ENCODE measurements around the gene SLC38A3.
A peak's percentile ranks its signal among the peaks of the same experiment; 100 is the strongest.
"Not testable (repeated sequence)": the region's sequence is repeated elsewhere in the genome, so short reads cannot be mapped to it uniquely, and the experiment has no call there.

Gene SLC38A3

DNA sequence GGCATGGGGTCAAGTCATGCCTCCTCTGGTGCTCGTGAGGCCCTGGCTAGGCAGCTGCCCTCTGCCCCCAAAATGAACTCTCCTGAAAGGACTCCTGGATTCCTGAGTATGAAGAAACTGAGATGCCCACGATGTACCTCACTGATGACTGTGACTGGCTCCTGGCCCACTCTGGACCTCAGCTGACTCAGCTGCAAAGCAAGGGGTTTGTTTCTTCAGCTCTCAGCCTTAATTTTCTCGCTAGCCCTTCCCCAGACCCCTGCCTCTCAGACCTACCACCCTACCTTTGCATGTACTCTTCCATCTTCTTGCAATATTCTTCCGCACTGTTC, 25.7 kb downstream of the SLC38A3 start:
- no peak for DNase-seq (ENCODE audit: low read depth in 2 of 2)

DNA sequence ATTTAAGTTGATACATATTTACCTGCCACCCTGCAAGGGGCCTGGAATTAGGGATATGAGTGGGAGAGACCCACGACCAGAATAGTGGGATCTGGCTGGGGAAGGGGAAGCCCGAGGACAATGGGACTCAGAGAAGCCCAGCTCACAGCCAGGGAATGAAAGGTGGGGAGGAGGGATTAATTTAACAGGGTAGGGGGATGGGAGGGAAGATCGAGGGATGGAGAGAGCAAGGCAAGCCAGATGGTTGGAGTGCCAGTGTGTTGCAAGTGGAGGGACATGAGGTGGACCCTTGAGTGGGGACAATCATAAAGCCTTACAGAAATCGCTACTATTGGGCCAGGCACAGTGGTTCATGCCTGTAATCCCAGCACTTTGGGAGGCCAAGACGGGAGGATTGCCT, 26.5 kb downstream of the SLC38A3 start:
- DNase-seq (ENCODE audit: low read depth in 2 of 2), result no peak

DNA sequence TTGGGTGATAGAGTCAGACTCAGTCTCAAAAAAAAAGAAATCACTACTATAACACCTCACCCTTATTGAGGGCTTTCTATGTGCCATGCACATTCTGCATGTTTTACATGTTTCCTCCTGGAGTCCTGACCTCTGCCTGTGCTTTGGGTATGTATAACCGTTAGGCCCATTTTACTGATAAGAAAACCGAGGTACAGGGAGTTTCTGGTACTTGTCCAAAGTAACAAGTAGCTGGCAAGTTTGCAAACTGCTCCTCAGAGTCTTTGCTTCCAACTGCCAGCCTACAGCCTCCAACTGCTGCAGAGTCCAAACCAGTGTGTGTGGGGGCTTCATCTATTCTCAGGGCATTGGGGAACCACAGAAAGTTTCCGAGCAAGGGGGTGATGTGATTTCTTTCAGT, 27.2 kb downstream of the SLC38A3 start:
- DNase-seq (ENCODE audit: low read depth in 2 of 2), result no peak

DNA sequence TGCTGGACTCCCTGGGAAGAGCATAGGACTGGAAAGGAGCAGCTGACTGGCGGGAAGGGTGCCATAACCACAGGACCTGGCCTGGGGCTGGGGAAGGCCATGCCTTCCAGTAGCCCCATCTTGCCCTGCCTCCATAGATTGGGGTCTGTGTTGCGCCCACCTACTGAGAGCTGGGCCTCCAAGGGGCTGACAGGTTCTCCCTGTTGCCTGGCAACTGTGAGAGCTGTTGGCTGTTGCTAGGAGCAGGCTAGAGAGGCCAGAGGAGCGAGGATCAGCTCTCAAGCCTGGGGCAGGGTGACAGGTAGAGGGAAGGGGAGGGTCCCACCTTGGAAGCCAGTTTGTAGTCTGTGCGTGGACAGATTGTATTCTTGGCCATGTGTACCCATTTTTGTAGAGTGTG, 28.1 kb downstream of the SLC38A3 start:
- no peak for DNase-seq (ENCODE audit: low read depth in 2 of 2)

DNA sequence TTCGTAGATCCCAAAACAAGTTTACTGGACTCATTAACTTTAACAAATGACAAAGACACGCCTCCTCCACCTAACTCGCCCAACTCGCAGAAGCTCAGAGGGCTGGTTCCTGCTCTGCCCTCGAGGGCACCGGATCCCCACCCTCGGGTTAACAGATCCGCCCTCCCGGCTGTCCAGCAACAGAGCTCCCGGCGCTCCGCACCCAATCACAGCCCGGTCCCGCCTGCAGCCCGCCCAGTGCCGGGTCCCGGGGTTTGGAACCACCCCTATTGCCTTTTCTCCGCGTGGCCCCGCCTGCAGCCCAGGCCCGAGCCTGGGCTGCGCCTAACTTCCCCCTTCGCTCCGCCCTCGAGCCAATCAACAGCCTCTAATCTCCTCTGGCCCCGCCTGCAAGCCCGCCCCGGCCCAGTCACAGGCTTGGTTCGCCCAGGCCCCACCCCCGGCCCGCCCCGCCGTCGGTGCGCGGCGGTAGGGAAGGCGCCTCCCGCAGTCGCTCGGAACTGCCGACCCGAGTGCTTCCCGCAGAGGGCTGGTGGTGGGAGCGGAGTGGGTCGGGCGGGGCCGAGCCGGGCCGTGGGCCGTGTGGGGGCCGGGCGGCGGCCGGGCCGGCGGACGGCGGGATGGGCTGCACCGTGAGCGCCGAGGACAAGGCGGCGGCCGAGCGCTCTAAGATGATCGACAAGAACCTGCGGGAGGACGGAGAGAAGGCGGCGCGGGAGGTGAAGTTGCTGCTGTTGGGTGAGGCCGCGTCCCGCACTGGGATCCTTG, 30.8 kb downstream of the SLC38A3 start, which contains the start of gene GNAI2:
TSS of gene GNAI2 (plus strand) at position 489 of the 768 bp plus-strand sequence. CDS start at position 621, 132 bp downstream.
- DNase-seq (ENCODE audit: low read depth in 2 of 2), result peak; percentile 98

DNA sequence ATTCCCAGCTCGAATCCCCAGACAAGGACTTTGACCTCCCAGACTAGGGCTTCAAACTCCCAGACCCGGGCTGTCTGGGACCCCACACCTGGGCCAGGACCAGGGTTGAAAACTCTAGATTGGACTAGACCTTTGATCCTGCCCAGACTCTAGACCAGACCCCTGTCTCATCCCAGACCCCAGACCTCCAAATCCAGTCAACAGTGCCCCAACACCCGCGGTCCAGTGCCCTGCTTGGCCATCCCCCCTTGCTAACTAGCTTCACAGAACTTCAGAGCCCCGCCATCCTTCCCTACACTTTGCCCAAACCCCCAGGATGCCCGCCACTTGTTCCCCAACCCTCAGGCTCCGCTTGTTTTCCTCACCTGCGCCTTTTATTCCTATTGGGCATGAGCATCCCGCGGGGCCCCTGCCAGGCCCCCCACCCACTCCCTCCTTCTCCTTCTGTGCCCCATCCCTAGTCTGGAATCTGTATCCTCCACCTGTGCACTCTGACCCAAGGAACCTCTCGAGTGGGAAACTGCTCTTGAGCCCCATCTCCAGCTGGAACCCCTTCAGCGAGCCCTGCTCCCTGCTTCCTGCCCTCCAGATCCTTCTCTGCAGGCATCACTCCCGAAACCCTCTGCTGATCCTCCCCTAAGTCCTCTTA, 31.5 kb downstream of the SLC38A3 start:
- DNase-seq (ENCODE audit: low read depth in 2 of 2), result no peak

DNA sequence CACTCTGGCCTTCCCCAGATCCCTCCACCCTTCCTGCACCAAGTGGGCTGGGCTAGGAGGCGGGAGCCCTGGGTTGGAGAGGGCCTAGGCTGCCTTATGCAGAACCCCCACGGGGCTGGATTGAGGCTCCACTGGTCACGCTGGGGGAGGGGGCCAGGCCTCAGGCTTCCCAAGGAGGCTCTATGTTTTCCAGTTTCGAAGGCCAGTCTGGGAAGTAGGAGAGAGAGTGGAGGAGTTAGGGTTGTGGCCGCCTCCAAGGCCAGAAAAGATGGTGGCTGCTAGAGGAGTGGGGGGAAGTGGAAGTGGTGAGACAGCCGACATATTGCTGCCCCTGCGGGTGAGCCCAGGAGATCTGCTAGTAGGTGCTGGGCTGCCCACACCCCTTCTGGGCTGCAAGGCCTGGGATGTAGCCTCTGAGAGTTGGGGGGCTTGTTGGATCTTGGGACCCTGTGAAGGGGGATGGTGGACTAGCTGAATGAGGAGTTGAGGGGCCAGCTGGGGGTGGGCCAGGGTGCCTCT, 32.1 kb downstream of the SLC38A3 start:
- no peak for DNase-seq (ENCODE audit: low read depth in 2 of 2)

DNA sequence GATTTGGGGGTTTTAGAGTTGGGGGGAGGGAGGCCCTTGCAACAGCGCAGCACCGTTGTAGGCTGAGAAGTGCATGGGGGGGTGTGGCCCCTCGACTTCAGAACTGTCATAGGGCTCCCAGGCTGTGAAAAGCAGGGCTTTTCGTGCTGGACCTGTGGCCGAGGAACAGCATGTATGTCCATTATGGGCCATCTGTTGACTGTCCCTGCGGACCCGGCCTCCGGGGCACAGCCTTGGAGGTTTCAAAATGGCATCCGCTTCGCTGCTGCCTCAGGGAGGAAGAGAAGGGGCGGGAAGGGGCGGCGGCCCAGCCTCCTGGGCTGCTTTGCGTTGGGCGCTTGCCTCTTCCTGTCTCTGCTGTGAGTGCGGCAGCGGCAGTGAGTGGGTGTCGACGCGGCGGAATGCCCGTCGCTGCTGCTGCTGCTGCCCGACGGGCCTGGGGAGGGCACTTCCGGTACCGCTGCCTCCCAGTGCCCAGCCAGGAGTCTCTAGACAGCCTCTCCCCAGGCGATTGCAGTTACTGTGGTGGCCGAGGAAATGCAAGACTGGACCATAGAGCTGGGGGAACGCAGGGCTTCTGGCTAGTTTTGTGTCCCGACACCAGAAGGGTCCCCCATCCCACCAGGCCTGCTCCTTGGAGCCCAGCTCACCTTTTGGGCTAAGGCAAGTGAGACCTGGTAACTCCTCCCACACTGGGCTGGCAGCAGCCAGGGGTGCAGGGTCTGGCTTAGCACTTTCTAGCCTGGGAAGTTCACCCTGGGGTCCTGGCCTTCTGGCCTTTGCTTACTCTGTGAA, 32.9 kb downstream of the SLC38A3 start:
- peak; percentile 76 to 77 for DNase-seq (ENCODE audit: low read depth in 2 of 2)

DNA sequence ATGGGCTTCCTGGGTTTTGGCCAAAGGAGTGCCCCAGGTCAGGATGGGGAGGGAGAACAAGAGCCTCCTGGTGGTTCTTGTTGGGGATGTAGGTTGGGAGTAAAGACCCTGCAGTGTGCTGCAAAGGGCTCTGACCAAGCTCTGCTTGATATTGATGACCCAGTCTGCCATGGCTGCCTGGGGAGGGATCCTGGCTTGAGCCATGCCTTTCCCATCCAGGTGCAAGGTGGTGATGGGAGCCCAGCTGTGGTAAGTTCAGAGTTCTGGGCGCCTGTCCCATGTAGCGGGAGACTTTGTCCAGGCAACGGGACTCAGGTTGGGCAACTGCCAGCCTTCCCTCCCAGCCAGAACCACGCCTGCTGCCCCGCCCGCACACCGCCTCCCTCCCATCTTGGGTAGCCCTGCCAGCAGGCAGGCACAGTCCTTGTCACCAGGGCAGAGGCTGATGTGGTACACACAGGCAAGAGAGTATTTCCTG, 33.5 kb downstream of the SLC38A3 start:
- DNase-seq (ENCODE audit: low read depth in 2 of 2), result no peak

DNA sequence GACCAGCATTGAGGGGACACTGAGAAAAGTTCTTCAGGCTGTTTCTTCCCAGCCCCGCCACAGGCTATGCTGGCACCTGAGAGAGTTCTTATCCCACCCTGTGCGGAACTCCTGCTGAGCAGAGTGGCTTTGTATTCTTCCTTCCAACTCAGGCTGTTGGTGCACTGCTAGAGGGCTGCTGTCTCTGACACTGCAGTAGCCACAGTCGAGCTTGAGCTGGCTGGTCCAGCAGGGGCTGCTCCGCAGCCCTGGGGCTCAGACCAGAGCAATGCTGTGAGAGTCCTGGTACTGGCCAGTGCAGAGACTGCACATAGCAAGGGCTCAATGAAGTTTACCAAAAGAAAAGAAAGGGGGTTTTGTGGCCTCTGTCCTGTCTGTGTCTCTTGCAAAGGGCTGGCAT, 34.6 kb downstream of the SLC38A3 start:
- no peak for DNase-seq (ENCODE audit: low read depth in 2 of 2)

DNA sequence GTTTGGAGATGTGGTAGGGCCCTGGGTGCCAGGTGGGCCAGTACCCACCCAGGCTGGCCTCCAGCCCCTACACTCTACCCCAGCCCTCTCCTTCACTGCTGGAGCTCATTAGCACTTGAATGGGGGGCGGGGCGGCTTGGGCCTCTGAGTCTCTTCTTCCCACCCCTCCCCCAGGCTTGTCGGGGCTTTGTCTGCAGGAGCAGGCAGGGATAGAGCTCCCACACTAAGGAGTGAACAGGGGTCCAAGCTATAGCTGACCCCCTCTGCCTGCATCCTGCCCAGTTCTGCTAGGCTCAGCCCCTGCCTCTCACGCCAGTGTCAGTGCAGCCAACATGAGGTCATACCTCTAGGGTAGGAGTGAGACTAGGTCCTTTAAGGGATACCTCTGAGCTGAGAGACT, 36.1 kb downstream of the SLC38A3 start:
- DNase-seq (ENCODE audit: low read depth in 2 of 2), result no peak

DNA sequence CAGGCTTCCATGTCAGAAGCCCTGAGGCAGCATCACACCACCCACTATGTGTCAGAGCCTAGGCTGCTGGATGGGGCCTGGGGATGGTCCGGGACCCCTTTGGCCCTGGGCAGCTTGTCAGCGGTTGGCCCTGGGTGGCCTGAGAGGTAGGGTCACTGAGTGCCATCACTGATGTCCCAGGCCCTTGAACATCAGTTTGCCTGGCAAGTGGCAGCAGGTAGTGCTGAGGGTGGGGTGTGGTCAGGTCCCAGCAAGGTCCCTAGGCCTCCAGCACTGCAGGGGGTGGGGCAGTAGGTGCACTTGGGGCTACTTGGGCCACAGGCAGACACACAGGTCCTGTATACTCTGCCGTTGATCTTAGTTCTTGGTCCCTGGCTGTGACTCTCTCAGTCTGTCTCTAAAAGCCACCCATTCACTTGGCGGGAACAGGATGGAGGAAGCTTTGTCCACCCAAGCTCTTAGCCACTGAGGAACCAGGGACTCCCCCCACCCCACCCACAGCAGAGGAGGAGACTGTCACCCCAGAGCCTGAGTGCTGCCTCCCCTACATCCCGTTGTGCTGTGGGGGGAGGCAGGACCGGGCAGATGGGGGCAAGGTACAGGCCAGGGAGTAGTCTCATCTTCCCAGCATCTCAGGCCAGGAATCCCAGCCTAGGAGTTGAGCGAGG, 36.8 kb downstream of the SLC38A3 start:
- no peak for DNase-seq (ENCODE audit: low read depth in 2 of 2)

DNA sequence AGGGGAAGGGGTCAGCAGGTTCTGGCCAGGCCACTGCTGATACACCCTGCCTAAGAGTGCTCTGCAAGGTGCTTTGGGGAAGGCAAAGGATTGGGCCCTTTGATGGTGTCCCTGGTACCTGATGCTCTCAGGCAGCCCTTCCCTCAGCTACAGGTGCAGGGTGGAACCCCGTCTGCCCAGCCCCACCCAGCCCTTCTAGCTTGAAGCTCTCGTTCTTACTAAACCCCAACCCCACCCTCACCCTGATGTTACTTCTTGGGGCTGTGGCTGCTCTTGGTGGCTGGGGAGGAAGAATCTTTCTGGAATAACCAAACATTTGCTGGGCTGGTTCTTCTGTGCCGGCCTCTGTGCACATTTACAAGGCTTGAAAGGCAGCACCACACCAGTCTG, 37.3 kb downstream of the SLC38A3 start:
- DNase-seq (ENCODE audit: low read depth in 2 of 2), result no peak

DNA sequence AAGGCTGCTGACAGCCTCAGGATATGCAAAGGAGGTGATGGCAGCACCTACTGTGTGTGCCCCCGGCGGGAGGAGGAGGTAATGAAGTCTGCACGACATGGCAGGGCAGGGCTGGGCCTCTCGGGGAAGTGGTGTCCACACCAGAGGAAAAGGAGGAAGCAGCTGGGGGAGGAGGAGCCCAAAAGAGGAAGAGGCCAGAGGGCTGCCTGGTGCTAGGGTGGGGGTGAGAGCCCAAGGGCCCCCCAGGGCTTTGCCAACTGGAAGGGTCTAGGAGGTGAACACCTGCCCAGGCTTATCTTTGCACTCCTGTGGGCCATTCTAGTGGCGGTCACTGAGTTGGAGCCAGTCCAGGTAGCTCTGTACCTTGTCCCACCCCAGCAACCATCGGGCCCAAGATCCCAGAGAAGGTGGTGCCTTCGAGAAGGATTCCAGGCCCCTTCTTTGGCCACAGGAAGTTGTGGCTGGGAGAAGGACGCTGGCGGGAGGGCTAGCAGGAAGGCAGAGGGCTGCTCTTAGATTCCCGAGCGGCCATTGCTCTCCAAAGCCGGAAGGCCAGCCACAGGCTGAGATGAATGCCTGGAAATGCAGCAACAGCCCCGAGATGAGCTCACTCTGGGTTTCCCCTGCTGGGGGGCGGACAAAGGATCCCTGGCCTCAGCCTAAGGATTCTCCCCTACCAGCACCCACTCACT, 37.9 kb downstream of the SLC38A3 start:
- DNase-seq (ENCODE audit: low read depth in 2 of 2), result no peak

DNA sequence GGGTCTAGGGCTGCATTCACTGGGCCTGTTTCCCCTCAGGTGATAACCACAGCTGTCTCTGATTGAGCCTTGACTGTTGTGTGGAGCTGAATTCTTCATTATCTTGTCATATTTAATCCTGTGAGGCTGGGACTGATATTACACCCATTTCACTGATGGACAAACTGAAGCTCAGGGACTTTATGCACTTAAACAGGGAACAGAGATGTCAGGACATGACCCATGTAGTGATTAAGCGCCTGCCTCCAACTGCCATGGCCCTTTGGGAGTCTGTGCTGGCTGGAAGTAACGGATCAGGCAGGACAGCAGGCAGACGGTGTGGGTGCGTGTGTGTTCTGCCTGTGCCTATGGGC, 38.4 kb downstream of the SLC38A3 start:
- no peak for DNase-seq (ENCODE audit: low read depth in 2 of 2)

DNA sequence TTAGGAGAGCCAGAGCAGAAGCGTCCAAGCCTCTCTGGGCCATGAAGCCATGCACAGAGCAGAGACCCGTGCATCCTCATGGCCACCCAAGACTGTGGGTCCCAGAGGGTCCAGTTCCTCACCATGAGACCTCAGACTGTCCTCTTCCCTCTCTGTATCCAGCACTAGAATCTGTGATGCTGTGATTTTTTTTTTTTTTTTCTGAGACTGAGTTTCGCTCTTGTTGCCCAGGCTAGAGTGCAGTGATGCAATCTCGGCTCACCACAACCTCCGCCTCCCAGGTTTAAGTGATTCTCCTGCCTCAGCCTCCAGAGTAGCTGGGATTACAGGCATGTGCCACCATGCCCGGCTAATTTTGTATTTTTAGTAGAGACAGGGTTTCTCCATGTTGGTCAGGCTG, 39.7 kb downstream of the SLC38A3 start:
- not testable (repeated sequence) for DNase-seq (ENCODE audit: low read depth in 2 of 2)

DNA sequence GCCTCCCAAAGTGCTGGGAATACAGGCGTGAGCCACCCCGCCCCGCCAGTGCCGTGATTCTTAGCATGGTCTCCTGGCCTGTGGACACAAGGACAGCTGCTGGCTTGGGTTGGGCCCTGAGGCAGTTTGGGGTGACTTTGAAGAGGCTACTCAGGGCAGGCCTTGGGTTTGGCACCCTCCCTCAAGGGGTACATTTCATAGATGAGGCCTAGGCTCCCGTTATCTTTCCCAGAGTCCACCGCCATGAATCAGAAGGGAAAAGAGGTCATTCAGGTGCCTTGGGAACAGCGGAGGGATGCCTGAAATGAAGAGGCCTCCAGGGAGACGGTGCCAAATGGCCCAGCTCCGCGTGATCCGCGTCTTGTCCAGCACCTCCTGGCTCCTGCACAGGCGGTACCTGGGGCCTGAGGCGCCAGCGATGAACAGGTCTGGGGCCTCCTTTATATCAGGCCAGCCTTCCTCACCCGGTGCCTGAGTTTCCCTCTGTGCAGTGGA, 40.2 kb downstream of the SLC38A3 start:
- DNase-seq (ENCODE audit: low read depth in 2 of 2), result no peak

DNA sequence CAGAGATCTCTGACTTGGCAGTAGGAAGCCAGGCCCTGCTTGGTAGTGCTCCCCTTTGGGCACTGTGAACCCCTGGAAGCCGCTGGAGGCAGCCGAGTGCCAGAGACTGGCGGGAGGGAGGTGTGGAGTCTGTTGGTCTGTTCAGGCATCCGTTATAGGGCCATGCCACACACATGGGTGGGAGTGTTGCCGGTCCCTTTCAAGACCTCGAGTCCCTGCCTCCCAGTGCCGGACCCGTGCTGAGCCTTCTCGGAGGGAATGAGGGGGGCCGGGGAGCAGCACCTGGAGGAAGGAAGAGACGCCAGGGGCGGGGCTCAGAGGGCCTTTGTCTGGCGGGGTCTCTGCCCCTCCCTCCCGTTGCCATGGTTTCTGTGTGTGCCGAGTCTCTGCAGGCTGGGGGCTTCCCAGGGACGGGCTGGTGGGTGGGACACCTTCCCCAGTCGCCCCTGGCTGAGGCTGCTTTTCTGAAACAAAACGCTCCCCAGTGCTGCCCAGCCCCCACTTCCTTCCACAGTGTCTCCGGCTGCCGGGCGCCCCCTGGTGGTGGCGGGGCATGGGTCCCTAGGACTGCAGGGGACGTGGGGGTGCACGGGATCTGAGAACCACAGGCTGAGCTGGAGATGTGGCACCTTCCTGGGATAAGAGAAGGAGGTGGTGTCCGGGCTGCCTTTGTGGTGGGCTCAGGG, 40.9 kb downstream of the SLC38A3 start:
- peak; percentile 96 to 98 for DNase-seq (ENCODE audit: low read depth in 2 of 2)

DNA sequence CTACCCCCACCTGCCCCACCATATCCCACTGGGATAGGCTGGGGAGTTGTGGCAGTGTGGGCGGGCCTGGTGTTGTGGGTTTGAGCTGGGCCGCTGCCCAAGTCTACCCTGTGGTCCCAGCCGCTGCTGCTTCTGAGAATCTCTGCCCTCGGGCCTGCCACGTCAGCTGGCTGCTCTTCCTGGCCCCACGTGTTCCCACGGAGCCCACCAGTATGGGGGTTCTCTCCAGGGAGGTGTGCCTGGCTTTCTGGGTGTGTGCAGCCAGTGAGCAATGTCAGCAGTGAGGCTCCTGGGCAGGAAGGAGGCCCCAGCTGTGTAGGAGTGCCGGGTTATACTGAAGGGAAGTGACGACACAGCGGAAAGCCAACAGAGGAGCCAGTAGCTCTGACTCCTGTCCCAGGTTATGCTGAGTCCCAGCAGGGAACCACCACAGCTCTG, 41.5 kb downstream of the SLC38A3 start:
- peak; percentile 66 to 72 for DNase-seq (ENCODE audit: low read depth in 2 of 2)

DNA sequence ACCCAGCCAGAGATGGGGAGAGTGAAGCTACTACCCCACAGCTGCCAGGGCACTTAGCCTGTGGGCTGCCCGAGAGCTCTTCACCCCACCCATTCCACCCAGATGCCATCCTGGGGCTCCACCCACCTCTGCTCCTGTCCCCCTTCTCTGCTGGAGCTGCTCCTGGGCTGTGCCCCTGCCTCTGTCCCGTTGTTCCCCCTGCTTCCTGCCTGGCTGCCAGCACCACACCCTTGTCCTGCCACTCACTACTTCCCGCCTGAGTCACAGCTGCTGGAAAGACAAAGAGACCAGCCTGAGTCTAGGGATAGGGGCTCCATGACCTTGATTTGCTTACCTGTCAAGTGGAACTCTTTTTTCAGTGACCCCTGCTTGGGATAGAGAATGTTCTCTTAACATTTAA, 43.3 kb downstream of the SLC38A3 start:
- no peak for DNase-seq (ENCODE audit: low read depth in 2 of 2)

All from stimulated activated CD4-positive, alpha-beta T cell treated with anti-CD3 and anti-CD28 coated beads, Interleukin-1b, Interleukin-23, amount 100 ng/mL, for 4 hours (primary cell).